Stimulated activated CD4-positive, alpha-beta T cell treated with anti-CD3 and anti-CD28 coated beads, TNF-alpha, amount 100 ng/mL, for 1 hour (primary cell): ENCODE measurements around the gene TPD52L3.
A peak's percentile ranks its signal among the peaks of the same experiment; 100 is the strongest.

Source experiments
- DNase-seq, 3 donors: peaks; one replicate each; pipeline ENCODE4 v3.0.0-alpha.2; 2020; ENCODE audit warnings: low read depth in 3 of 3, low spot score in 1 of 3

TPD52L3 gene

GRCh38 chr9:6328103-6328502 is at the start of gene TPD52L3:
TPD52L3 (plus strand) TSS chr9:6328375; CDS start chr9:6328596, 221 bp downstream.
- DNase-seq: no peak

- DNase-seq: no peak
Observed at GRCh38 chr9:6301858-6302257, 26.3 kb upstream of the TPD52L3 start.

DNA sequence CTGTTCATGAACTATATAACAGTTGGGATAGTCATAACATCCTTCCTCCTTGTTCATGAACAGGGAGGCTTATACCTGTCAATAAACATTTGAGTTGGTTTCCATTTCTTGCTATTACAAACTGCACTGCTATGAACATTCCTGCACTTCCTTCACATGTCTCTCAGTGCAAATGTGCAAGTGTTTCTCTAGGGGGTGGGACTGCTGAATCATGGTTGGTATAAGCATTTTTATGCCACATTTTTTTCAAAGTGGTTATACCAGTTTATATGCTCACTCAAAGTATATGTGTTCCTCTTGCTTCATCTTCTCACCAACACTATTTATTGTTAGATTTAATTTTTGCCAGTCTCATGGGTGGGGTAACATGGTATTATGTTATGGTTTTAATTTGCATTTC is 25.8 kb upstream of the TPD52L3 start:
- no peak for DNase-seq

- DNase-seq: no peak
Observed at GRCh38 chr9:6304232-6304631, 23.9 kb upstream of the TPD52L3 start.

- DNase-seq: no peak
Observed at GRCh38 chr9:6305954-6306563, 22.1 kb upstream of the TPD52L3 start.

DNA sequence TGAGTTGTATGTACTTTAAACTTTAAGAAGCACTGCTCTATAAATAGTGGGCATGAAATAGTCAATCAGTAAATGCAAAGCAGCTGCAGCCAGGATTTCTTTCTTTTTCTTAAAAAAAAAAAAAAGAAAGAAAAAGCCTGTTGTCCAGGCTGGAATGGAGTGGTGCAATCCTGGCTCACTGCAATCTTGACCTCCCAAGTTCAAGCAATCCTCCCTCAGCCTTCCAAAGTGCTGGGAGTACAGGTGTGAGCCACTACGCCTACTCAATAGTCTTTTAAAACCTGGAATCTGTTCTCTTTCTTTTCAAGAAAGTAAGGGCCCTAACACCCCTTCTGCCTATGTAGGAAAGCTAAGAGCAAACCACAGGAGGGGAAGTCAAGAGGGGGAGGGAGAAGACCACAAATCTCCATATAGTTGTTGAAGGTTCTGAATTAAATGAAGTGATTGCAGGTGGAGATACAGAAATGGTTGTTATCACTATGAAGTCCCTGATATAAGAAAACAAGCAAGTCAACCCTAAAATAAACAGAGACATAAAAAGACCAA is 20.6 kb upstream of the TPD52L3 start:
- DNase-seq: no peak

GRCh38 chr9:6330958-6331634 is 2.9 kb downstream of the TPD52L3 start:
- DNase-seq: no peak

DNA sequence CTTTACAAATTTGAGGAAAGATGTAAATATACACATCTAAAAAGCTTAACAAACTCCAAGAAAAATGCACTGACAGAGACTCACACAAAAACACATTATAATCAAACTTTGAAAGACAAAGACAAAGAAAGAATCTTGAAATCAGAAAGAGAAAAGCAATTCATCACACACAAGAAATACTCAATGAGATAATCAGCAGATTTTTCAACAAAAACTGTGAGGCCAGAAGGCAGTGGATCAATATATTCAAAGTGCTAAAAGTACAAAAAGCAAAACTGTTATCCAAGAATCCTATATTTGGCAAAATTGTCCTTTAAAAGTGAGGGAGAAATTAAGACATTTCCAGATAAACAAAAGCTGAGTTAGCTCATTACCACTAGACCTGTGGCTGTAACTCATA is 6.1 kb downstream of the TPD52L3 start:
- DNase-seq: no peak

DNA sequence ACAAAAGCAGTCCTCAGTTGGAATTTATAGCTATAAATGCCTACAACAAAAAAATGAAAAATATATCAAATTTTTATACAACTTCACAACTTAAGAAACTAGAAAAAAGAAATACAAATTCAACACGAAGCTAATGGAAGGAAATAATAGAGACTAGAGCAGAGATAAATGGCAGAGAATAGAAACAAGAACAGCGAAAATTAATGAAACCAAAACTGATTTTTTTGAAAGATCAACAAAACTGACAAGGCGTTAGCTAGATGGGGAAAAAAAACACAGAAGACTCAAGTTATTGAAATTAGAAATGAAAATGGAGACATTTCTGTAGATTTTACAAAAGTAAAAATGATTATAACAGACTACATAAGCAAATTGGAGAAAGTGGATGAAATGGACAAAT is 20.6 kb downstream of the TPD52L3 start:
- DNase-seq: no peak

DNA sequence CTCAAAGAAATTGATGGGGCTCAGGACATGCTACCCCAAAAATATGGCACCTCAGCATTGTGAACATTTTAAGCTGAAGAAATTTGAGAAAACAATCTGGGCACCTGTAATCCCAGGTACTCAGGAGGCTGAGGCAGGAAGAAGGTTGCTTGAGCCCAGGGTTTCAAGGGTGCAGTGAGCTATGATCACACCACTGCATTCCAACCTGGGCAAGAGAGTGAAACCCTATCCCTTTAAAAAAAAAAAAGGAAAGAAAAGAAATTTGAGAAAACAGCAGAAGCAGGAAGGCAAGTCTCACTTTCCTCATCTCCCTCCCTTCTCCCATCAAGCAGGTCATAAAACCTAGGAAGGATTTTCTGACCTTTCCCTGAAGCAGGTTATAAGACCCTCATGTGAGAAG is 23.6 kb downstream of the TPD52L3 start:
- no peak for DNase-seq

GRCh38 chr9:6354072-6354686 is 26.0 kb downstream of the TPD52L3 start:
- DNase-seq: peak in 1 of 3 donors; percentile 6

DNA sequence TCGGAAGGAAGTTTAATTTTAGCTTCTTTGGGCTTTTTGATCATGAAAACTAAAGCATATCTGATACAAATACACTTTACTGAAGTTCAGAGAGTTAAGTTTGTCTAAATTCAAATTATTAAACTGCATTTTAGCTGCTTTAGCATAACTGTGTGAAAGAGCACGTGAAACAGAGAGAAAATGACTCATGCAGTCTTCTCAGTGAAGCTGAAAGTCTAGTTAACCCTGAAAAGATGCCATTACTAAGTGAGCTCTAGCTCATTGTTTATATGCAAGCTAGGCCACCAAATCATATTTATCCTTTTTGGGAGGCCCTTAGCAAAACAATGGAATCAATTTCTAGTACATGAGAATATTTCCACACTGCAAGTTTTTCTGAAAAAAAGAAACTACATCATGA is 27.6 kb downstream of the TPD52L3 start:
- DNase-seq: no peak

GRCh38 chr9:6356441-6356840 is 28.3 kb downstream of the TPD52L3 start:
- no peak for DNase-seq

DNA sequence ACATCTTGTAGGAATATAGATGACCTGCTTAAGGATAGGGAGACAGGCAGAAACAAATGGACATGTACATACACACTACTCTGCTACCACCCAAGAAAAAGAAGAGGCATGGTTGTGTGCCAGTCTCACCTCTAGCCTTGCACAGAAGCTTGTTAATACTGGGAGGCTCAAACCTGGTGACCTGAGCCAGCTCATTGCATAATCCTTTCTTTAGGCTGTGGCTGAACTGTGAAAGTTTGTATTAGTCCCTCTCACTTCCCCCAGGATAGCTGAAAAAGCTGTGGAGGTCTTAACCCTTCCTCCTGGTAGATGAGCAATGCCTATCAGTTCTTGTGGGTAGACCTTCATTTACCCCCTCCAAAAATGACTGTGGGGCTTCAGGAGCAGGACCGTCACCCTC is 28.7 kb downstream of the TPD52L3 start:
- DNase-seq: no peak

- DNase-seq: no peak
Observed at GRCh38 chr9:6367128-6367890, 39.1 kb downstream of the TPD52L3 start.

GRCh38 chr9:6368831-6369230 is 40.7 kb downstream of the TPD52L3 start:
- DNase-seq: no peak
